ENCODE results near the gene TAF11L6. TPM values are rescaled to one million over a fixed set of nuclear protein-coding genes. Genes with fewer than 3 reads are reported as not detected.

Gene TAF11L6
- total and polyA plus RNA-seq, 2 experiments from 2014 or later = not detected

DNA sequence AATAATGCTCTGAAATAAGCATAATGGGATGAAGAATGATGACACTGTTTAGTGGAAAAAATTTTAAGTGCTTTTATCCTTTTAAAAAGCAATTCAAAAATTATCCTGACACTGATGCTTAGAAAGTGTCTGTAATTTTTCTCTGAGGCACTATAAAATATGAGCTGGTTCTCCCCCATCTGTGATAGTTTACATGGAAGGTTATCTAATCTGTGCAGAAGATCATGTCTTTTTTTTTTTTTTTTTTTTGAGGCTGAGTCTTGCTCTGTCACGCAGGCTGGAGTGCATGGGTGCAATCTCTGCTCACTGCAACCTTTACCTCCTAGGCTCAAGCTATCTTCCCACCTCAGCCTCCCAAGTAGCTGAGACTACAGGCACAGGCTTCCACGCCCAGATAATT, 45.7 kb upstream of the TAF11L6 start:
- H3K27me3 Mint-ChIP-seq (ENCODE audit: insufficient read depth, low read depth, poor library complexity) = no peaks in the 10 kb centered on the region

More for the DNA sequence above, 45.7 kb upstream of the TAF11L6 start:
- TF ChIP-seq, protein P1, sequence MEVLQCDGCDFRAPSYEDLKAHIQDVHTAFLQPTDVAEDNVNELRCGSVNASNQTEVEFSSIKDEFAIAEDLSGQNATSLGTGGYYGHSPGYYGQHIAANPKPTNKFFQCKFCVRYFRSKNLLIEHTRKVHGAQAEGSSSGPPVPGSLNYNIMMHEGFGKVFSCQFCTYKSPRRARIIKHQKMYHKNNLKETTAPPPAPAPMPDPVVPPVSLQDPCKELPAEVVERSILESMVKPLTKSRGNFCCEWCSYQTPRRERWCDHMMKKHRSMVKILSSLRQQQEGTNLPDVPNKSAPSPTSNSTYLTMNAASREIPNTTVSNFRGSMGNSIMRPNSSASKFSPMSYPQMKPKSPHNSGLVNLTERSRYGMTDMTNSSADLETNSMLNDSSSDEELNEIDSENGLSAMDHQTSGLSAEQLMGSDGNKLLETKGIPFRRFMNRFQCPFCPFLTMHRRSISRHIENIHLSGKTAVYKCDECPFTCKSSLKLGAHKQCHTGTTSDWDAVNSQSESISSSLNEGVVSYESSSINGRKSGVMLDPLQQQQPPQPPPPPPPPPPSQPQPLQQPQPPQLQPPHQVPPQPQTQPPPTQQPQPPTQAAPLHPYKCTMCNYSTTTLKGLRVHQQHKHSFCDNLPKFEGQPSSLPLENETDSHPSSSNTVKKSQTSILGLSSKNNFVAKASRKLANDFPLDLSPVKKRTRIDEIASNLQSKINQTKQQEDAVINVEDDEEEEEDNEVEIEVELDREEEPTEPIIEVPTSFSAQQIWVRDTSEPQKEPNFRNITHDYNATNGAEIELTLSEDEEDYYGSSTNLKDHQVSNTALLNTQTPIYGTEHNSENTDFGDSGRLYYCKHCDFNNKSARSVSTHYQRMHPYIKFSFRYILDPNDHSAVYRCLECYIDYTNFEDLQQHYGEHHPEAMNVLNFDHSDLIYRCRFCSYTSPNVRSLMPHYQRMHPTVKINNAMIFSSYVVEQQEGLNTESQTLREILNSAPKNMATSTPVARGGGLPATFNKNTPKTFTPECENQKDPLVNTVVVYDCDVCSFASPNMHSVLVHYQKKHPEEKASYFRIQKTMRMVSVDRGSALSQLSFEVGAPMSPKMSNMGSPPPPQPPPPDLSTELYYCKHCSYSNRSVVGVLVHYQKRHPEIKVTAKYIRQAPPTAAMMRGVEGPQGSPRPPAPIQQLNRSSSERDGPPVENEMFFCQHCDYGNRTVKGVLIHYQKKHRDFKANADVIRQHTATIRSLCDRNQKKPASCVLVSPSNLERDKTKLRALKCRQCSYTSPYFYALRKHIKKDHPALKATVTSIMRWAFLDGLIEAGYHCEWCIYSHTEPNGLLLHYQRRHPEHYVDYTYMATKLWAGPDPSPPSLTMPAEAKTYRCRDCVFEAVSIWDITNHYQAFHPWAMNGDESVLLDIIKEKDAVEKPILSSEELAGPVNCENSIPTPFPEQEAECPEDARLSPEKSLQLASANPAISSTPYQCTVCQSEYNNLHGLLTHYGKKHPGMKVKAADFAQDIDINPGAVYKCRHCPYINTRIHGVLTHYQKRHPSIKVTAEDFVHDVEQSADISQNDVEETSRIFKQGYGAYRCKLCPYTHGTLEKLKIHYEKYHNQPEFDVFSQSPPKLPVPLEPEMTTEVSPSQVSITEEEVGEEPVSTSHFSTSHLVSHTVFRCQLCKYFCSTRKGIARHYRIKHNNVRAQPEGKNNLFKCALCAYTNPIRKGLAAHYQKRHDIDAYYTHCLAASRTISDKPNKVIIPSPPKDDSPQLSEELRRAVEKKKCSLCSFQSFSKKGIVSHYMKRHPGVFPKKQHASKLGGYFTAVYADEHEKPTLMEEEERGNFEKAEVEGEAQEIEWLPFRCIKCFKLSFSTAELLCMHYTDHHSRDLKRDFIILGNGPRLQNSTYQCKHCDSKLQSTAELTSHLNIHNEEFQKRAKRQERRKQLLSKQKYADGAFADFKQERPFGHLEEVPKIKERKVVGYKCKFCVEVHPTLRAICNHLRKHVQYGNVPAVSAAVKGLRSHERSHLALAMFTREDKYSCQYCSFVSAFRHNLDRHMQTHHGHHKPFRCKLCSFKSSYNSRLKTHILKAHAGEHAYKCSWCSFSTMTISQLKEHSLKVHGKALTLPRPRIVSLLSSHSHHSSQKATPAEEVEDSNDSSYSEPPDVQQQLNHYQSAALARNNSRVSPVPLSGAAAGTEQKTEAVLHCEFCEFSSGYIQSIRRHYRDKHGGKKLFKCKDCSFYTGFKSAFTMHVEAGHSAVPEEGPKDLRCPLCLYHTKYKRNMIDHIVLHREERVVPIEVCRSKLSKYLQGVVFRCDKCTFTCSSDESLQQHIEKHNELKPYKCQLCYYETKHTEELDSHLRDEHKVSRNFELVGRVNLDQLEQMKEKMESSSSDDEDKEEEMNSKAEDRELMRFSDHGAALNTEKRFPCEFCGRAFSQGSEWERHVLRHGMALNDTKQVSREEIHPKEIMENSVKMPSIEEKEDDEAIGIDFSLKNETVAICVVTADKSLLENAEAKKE (CRISPR knock-in tag; IDR thresholded peaks at IDR 0.05) = no peak
- TF ChIP-seq, protein P2, sequence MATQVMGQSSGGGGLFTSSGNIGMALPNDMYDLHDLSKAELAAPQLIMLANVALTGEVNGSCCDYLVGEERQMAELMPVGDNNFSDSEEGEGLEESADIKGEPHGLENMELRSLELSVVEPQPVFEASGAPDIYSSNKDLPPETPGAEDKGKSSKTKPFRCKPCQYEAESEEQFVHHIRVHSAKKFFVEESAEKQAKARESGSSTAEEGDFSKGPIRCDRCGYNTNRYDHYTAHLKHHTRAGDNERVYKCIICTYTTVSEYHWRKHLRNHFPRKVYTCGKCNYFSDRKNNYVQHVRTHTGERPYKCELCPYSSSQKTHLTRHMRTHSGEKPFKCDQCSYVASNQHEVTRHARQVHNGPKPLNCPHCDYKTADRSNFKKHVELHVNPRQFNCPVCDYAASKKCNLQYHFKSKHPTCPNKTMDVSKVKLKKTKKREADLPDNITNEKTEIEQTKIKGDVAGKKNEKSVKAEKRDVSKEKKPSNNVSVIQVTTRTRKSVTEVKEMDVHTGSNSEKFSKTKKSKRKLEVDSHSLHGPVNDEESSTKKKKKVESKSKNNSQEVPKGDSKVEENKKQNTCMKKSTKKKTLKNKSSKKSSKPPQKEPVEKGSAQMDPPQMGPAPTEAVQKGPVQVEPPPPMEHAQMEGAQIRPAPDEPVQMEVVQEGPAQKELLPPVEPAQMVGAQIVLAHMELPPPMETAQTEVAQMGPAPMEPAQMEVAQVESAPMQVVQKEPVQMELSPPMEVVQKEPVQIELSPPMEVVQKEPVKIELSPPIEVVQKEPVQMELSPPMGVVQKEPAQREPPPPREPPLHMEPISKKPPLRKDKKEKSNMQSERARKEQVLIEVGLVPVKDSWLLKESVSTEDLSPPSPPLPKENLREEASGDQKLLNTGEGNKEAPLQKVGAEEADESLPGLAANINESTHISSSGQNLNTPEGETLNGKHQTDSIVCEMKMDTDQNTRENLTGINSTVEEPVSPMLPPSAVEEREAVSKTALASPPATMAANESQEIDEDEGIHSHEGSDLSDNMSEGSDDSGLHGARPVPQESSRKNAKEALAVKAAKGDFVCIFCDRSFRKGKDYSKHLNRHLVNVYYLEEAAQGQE (IDR thresholded peaks at IDR 0.05; ENCODE audit: unreplicated experiment) = no peak
- TF ChIP-seq NANOG (IDR thresholded peaks at IDR 0.05; ENCODE audit: borderline replicate concordance) (no peak), JUNB (IDR thresholded peaks at IDR 0.05; ENCODE audit: unreplicated experiment) (no peak), POLR2AphosphoS5 (IDR thresholded peaks at IDR 0.05; ENCODE audit: low read depth) (no peak), EZH2phosphoT487 (IDR thresholded peaks at IDR 0.05; ENCODE audit: unreplicated experiment) (no peak), ZNF114 (CRISPR knock-in tag; IDR thresholded peaks at IDR 0.05) (no peak), CREB1 (CRISPR knock-in tag; IDR thresholded peaks at IDR 0.05; ENCODE audit: low read depth) (no peak), ZNF331 (CRISPR knock-in tag; IDR thresholded peaks at IDR 0.05; ENCODE audit: low read depth) (no peak), EZH2 (IDR thresholded peaks at IDR 0.05; ENCODE audit: low read depth, unreplicated experiment) (no peak), STAT1 (IDR thresholded peaks at IDR 0.05; ENCODE audit: unreplicated experiment) (no peak)
- TF ChIP-seq, protein P3, sequence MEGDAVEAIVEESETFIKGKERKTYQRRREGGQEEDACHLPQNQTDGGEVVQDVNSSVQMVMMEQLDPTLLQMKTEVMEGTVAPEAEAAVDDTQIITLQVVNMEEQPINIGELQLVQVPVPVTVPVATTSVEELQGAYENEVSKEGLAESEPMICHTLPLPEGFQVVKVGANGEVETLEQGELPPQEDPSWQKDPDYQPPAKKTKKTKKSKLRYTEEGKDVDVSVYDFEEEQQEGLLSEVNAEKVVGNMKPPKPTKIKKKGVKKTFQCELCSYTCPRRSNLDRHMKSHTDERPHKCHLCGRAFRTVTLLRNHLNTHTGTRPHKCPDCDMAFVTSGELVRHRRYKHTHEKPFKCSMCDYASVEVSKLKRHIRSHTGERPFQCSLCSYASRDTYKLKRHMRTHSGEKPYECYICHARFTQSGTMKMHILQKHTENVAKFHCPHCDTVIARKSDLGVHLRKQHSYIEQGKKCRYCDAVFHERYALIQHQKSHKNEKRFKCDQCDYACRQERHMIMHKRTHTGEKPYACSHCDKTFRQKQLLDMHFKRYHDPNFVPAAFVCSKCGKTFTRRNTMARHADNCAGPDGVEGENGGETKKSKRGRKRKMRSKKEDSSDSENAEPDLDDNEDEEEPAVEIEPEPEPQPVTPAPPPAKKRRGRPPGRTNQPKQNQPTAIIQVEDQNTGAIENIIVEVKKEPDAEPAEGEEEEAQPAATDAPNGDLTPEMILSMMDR (conservative IDR thresholded peaks at IDR 0.05; ENCODE audit: low read depth in 2 of 2) = no peak
- TF ChIP-seq, protein P4, sequence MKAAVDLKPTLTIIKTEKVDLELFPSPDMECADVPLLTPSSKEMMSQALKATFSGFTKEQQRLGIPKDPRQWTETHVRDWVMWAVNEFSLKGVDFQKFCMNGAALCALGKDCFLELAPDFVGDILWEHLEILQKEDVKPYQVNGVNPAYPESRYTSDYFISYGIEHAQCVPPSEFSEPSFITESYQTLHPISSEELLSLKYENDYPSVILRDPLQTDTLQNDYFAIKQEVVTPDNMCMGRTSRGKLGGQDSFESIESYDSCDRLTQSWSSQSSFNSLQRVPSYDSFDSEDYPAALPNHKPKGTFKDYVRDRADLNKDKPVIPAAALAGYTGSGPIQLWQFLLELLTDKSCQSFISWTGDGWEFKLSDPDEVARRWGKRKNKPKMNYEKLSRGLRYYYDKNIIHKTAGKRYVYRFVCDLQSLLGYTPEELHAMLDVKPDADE (IDR thresholded peaks at IDR 0.05) = no peak
- H3K27me3 ChIP-seq (ENCODE audit: insufficient read depth) = no peaks in the 10 kb centered on the region
- H3K4me3 Mint-ChIP-seq = no peak overlapping the region
- no peaks in the 10 kb centered on the region for H4K20me1 ChIP-seq (replicated peaks; ENCODE audit: insufficient read depth)
- H3K36me3 ChIP-seq (ENCODE audit: insufficient read depth) = no peaks in the 10 kb centered on the region
- H3K27ac Mint-ChIP-seq = 0 out of 2 replicates have a peak overlapping the region, but pooled peaks have one; percentile 4
- no peak overlapping the region for H3K4me3 ChIP-seq
- no peak for ATAC-seq
- H3K4me1 ChIP-seq (ENCODE audit: insufficient read depth) = no peaks in the 10 kb centered on the region; the same call in 1 of the 2 replicates
- peaks cover 6% of the 10 kb centered on the region; the same call in 2 of the 3 replicates for H3K4me1 Mint-ChIP-seq
- H3K9me2 ChIP-seq (ENCODE audit: insufficient read depth) = no peaks in the 10 kb centered on the region
- DNase-seq (ENCODE audit: low spot score) = no peak
- H2AFZ ChIP-seq = no peak overlapping the region
- no peak overlapping the region for H3K4me2 ChIP-seq
- no peaks in the 10 kb centered on the region for H3K36me3 Mint-ChIP-seq (ENCODE audit: low read depth)
- no peaks in the 10 kb centered on the region for H3K9me3 Mint-ChIP-seq
- H3K79me2 ChIP-seq (replicated peaks; ENCODE audit: insufficient read depth) = no peaks in the 10 kb centered on the region
- no peaks in the 10 kb centered on the region for H3F3A ChIP-seq (replicated peaks; ENCODE audit: low read depth)
- H3K27ac ChIP-seq (ENCODE audit: low read depth) = no peak overlapping the region
